Head of caudate nucleus (tissue), 42 donors: ENCODE results near the gene TNFSF9.

ENCODE experiments used
- DNase-seq, 42 donors: peaks; one replicate each; pipeline versions ENCODE4 v3.0.0 to v3.0.0-alpha.2; 2020 to 2021; ENCODE audit warnings: mixed read lengths in 7 of 42
- intact Hi-C: fragments of 100-400 bp; cut with DNase I; formaldehyde crosslinking; loops from one replicate; pipeline ENCODE4 v1.15.0; 2022

Gene TNFSF9

DNA sequence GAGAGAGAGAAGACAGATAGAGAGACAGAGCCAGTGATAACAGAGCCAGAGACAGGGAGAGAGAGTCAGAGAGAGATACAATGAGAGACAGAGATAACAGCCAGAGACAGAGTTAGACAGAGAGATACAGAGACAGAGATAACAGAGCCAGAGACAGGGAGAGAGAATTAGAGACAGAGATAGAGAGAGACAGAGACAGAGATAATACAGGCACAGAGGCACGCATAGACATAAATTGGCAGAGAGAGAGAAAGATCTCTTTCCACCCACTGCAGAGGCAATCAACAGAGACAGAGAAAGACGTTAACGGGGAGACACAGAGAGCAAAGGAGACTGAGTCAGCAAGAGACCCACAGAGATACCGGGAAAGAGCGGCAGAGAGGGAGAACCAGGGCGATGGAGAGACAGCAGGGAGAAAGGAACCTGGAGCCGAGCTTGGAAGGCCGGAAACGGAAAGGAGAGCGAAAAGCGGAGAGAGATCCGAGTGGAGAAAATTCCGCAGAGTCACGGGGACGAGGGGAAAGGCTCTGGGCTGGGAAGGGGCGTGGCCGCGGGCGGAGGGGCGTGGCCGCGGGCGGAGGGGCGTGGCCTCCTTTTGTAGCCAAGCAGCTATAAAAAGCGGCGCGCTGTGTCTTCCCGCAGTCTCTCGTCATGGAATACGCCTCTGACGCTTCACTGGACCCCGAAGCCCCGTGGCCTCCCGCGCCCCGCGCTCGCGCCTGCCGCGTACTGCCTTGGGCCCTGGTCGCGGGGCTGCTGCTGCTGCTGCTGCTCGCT is at the start of gene TNFSF9:
TSS of gene TNFSF9 (plus strand) at position 641 of the 777 bp plus-strand sequence. CDS start at position 652, 11 bp downstream.
- peak; percentile 94 to 99 (median 97) for DNase-seq
- intact Hi-C loops: loop anchor here (10.0 kb wide), 1 partner anchor 204 kb away; the partner anchor contains the start of genes GPR108 and TRIP10

GRCh38 chr19:6481541-6482342 is 49.1 kb upstream of the TNFSF9 start, which contains the start of gene DENND1C:
Gene DENND1C, minus strand, starts transcription at chr19:6481787. Its CDS starts 92 bp downstream, at chr19:6481695.
- intact Hi-C loops: no loop called here
- DNase-seq: peak in 40 of 42 donors; percentile 30 to 88 (median 70)

DNA sequence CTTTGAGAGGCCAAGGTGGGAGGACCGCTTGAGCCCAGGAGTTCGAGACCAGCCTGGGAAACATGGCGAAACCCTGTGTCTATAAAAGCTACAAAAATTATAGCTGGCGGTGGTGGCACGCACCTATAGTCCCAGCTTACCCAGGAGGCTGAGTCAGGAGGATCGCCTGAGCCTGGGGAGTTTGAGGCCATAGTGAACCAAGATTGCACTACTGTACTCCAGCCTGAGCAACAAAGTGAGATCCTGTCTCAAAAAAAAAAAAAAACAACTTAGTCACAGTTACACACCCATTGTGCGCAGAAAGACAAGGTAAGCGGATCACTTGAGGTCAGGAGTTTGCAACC is 48.5 kb upstream of the TNFSF9 start:
- DNase-seq: no peak
- intact Hi-C loops: no loop called here

DNA sequence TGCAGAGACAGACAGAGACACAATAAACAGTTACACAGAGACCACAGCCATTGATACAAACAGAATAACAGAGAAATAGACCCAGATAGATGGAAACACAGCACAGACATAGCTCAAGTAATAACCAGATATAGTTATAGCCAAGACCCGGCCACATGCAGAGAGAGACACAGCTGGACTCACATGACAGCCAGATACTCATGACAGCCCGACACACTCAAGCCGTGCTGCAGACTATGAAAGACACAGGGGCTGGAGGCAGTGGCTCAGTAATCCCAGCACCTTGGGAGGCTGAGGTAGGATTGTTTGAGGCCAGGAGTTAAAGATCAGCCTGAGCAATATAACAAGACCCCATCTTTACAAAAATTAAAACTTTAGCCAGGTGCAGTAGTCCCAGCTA is 47.6 kb upstream of the TNFSF9 start:
- intact Hi-C loops: no loop called here
- no peak for DNase-seq

- intact Hi-C loops: no loop called here
- DNase-seq: no peak
Observed at GRCh38 chr19:6484230-6484629, 46.6 kb upstream of the TNFSF9 start.

- no peak for DNase-seq
- intact Hi-C loops: no loop called here
Observed at GRCh38 chr19:6484831-6485230, 46.0 kb upstream of the TNFSF9 start.

GRCh38 chr19:6489278-6490061 is 41.4 kb upstream of the TNFSF9 start:
- intact Hi-C loops: no loop called here
- peak in 31 of 42 donors; percentile 22 to 88 (median 62) for DNase-seq

- DNase-seq: no peak
- intact Hi-C loops: no loop called here
Observed at GRCh38 chr19:6490134-6490533, 40.7 kb upstream of the TNFSF9 start.

- intact Hi-C loops: no loop called here
- DNase-seq: peak in 35 of 42 donors; percentile 27 to 90 (median 62)
Observed at GRCh38 chr19:6491802-6492592, 38.8 kb upstream of the TNFSF9 start.

- intact Hi-C loops: no loop called here
- DNase-seq: no peak
Observed at GRCh38 chr19:6494438-6495036, 36.3 kb upstream of the TNFSF9 start.

- intact Hi-C loops: no loop called here
- DNase-seq: no peak
Observed at GRCh38 chr19:6495947-6496346, 34.9 kb upstream of the TNFSF9 start.

DNA sequence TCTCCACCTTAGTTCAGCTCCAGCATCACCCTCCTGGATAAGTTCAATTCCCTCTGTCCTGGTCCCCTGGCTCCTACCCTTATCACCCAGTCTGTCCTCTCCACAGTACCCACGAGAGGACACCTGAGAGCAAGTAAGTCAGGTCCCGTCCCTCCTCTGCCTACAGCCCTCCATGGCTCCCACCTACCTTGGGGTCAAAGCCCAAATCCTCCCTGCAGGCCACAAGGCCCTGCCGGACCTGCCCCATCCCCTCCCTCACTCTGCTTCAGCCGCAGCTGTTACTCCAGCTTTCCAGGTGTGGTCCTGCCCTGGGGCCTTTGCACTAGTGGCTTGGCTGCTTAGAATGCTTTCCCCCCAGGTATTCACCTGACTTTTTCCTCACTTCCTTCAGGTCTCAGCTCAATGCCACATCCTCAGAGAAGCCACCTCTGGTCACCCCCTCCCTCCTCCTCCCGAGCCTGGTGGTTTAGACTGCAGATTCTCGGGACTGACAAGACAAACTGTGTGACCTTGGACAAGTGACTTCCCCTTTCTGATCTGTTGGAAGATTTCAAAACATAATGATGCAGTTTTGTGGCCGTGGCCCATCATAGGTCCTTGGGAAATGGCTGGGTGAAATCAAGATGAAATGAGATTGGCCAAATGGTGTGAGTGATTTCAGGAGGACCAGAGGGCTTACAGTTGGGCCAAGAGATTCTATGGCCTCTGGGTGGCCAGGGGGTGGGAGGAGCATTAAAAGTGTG is 32.4 kb upstream of the TNFSF9 start:
- intact Hi-C loops: no loop called here
- DNase-seq: no peak

- intact Hi-C loops: no loop called here
- DNase-seq: no peak
Observed at GRCh38 chr19:6499052-6499790, 31.6 kb upstream of the TNFSF9 start.

GRCh38 chr19:6500837-6501739 is 29.7 kb upstream of the TNFSF9 start:
- intact Hi-C loops: no loop called here
- no peak for DNase-seq

DNA sequence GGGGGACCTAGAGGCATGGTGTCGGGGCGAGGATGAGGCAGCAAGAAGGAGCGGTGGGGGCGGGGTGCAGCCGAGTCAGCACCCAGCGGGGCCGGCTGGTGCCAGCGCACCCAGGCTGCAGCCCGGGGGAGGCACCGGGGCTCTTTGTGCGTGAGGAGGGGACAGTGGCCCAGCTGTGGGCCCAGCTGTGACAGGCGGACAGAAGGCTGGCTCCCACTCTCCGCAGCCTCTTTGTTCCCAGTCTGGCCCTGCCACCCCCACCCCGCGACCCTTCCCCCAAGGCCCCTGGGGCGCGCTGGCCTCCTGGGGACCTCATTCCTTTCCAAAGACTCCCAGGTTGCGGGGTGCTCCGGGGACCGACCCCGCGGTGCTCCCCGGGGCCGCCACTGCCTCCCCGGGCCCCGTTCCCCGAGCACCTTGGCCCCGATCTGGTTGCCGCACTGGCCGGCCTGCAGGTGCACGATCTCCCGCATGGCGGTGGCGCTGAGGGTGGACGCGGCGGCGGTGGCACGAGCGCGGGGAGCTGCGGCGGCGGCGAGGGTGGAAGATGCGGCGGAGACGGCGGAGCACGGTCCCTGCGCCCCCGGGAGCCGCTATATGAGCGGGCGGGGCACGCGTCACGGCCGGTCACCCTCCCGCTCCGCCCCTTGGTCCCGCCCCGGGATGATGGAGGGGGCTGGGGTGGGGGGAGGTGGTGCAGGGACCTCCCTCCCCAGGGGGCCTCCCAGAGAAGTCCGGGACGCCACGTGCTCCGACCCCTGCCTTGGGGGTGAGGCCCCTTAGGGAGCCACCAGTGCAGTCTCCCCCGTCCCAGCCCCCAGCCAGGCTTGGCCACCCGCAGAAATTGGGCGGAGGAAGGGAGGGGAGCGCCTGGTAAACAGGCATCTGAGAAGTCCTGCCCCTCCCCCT is 28.8 kb upstream of the TNFSF9 start, which contains the start of gene TUBB4A:
TSS of gene TUBB4A (minus strand) at position 570 of the 909 bp plus-strand sequence. CDS start at position 473, 97 bp downstream.
- intact Hi-C loops: no loop called here
- DNase-seq: peak; percentile 73 to 97 (median 93)
